ENCODE measurements around the gene VWC2L.

GRCh38 chr2:214469728-214470127 lies 58.9 kb downstream of the VWC2L start:
- TF ChIP-seq CTCF (IDR thresholded peaks at IDR 0.05) (no peak), POLR2A (IDR thresholded peaks at IDR 0.05) (no peak)

All from ovary (tissue), 3 donors.